ENCODE results near the gene PWP2.

PWP2 gene

DNA sequence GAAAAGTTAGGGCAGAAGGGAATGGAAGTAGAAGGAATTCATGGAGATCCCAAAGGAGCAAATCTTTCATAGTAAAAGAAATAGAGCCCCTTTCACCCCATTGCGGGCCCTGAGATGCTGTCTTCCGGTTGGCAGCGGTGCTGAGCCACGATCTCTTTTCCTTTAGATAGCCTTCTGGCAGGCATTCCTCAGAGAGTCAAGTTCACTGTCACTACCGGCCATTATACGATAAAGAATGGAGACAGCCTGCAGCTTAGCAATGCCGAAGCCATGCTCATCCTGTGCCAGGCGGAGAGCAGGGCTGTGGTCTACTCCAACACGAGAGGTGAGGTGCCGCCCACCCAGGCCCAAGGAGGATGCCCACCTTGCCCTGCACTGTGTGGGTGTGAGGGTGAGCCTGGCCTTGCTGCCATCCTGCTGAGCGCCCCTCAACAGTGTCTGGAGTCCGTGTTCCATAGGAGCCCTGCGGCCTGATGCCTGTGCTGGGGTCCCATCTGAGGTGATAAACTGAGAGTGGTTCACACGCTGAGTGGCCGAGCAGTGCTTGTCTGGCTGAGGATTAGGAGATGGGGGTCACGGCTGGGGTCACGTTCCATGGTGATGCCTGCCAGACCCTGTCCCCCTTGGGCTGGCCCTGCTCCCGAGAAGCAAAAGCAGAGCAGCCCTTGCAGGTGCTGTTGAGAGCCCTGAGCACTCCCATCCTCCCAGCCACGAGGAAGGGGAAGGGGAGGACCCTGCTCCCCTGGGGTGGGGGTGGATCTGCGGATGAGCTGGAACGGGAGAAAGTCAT, 20.4 kb upstream of the PWP2 start:
- no peak overlapping the region for H3K4me3 ChIP-seq (ENCODE audit: low read depth, low read length)
- DNase-seq (ENCODE audit: low read depth, low spot score) = no peak
- TF ChIP-seq, protein P1, sequence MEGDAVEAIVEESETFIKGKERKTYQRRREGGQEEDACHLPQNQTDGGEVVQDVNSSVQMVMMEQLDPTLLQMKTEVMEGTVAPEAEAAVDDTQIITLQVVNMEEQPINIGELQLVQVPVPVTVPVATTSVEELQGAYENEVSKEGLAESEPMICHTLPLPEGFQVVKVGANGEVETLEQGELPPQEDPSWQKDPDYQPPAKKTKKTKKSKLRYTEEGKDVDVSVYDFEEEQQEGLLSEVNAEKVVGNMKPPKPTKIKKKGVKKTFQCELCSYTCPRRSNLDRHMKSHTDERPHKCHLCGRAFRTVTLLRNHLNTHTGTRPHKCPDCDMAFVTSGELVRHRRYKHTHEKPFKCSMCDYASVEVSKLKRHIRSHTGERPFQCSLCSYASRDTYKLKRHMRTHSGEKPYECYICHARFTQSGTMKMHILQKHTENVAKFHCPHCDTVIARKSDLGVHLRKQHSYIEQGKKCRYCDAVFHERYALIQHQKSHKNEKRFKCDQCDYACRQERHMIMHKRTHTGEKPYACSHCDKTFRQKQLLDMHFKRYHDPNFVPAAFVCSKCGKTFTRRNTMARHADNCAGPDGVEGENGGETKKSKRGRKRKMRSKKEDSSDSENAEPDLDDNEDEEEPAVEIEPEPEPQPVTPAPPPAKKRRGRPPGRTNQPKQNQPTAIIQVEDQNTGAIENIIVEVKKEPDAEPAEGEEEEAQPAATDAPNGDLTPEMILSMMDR (IDR thresholded peaks at IDR 0.05; ENCODE audit: insufficient read depth, low read length, missing control alignments) = no peak
- POLR2A ChIA-PET = no interaction called here
- CTCF ChIA-PET = no interaction called here

DNA sequence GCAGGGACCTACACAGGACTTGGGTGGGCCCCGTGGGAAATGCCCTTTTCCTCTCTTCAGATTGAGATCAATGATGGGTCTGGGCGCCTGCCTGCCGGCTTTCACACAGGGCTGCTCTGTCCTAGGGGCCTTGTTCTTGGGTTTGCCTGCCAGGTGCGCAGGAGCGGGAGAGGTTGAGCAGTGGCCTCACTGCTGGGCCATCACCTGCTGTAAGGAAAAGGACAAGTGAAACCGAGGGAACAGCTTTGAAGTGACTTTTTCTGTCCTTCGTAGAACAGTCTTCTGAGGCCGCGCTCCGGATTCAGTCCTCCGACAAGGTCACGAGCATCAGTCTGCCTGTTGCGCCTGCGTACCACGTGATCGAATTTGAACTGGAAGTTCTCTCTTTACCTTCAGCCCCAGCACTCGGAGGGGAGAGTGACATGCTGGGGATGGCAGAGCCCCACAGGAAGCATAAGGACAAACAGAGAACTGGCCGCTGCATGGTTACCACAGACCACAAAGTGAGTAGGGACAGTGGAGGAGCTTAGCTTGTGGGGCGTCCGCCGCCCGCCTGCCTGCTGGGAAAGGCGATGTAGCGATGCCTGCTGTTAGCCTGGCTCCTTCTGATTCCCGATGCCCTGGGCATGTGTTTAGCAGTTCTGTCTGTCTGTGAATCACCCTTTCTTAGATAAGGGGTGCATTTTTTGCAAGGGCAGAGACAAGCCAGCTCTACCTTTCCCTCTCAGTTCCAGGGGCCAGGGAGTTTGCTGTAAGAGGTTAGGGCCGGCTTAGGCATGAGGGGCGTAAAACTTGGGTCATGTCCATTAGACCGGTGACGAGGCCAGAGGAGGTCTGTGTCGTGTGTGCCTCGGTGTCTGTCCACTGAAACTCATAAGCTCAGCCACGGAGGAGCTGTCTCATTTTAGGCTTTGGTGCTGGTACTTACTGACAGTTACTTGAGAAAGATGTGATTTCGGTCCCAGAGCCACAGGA, 19.5 kb upstream of the PWP2 start:
- no peak overlapping the region for H3K4me3 ChIP-seq (ENCODE audit: low read depth, low read length)
- TF ChIP-seq, protein P1 (IDR thresholded peaks at IDR 0.05; ENCODE audit: insufficient read depth, low read length, missing control alignments) = no peak
- no peak for DNase-seq (ENCODE audit: low read depth, low spot score)
- POLR2A ChIA-PET = no interaction called here
- CTCF ChIA-PET = no interaction called here

DNA sequence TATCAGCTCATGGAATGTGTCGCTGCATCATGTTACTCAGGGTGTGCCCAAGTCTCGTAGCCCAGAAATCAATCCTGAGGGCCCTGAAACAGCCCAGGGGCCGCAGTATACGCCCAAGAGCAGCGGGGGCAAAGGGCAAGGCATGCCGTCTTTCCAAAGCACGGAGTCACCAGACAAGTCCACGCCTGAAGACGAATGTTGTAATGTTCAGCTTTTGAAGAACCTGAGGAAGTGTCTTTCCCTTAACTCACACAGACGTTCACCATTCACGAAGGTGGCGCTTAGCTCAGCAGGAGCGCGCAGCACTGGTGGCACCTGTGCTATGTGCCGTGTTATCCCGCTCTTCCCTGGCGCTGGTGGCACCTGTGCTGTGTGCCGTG, 18.8 kb upstream of the PWP2 start:
- H3K4me3 ChIP-seq (ENCODE audit: low read depth, low read length) = no peak overlapping the region
- TF ChIP-seq, protein P1 (IDR thresholded peaks at IDR 0.05; ENCODE audit: insufficient read depth, low read length, missing control alignments) = no peak
- POLR2A ChIA-PET = no interaction called here
- no peak for DNase-seq (ENCODE audit: low read depth, low spot score)
- CTCF ChIA-PET = no interaction called here

DNA sequence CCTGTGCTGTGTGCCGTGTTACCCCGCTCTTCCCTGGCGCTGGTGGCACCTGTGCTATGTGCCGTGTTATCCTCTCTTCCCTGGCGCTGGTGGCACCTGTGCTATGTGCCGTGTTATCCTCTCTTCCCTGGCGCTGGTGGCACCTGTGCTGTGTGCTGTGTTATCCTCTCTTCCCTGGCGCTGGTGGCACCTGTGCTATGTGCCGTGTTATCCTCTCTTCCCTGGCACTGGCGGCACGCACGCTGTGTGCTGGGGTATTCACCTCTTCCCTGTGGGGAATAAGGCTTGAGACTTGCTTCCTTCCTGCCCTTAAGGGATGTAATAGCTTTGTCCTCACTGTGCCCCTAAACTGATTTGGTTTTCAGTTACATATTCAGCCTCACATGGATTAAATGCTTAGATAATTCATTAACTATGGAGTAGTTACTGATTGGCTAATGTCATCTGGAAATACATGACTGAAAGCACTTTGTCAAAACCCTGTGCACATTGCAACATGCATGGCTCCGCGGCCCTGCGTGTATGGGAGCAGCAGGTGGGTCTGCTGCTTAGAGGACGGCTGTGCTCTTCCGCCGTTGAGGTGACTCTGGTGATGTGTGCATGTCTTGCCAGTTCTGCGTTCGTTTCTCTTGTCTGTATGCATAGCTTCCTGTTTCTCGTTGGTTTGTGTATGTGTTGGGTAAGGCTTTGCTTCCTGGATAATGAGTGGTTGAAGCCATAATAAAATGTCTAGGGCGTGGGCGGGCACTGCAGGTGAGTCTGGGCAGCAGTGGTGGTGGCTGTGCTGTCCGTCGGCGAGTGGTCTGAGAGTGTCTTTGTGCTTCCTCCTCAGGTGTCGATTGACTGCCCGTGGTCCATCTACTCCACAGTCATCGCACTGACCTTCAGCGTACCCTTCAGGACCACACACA, 17.9 kb upstream of the PWP2 start:
- TF ChIP-seq, protein P1 (IDR thresholded peaks at IDR 0.05; ENCODE audit: insufficient read depth, low read length, missing control alignments) = no peak
- no peak for DNase-seq (ENCODE audit: low read depth, low spot score)
- ChIA-PET POLR2A (no interaction called here), CTCF (no interaction called here)
- H3K4me3 ChIP-seq (ENCODE audit: low read depth, low read length) = no peak overlapping the region

DNA sequence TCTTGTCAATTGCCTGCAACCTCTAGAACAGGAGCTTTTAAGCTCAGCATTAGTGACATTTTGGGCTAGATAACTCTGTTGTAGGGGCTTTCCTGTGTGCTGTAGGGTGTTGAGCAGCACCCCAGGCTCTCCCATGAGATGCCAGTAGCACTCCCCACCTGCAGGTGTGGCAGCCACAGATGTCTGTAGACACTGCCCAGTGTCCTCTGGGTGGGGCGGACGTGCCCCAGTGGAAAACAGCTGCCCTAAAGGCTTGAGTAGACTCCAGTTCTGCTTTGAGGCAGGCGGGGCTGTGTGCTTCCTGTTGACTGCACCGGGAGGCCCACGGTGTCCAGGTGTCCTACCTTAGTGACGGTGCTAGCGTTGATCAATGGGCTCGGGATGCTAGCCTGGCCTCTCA, 16.9 kb upstream of the PWP2 start:
- ChIA-PET CTCF (no interaction called here), POLR2A (no interaction called here)
- no peak overlapping the region for H3K4me3 ChIP-seq (ENCODE audit: low read depth, low read length)
- TF ChIP-seq, protein P1 (IDR thresholded peaks at IDR 0.05; ENCODE audit: insufficient read depth, low read length, missing control alignments) = no peak
- DNase-seq (ENCODE audit: low read depth, low spot score) = no peak

Data from AG04449 (cell line).